GM12878 (cell line): ENCODE measurements around the gene ENPP7. TPM values are rescaled to one million over a fixed set of nuclear protein-coding genes. Genes with fewer than 3 reads are reported as not detected.
A peak's percentile ranks its signal among the peaks of the same experiment; 100 is the strongest.

Experiments
- ATAC-seq: fragments of 200-7000 bp; cut with Tn5 transposase; 3 replicates; pipeline ENCODE4 v1.9.1; 2020; ENCODE audit warnings: mild to moderate bottlenecking, moderate library complexity
- BruUV-seq: library from RNA; stranded (reverse); fragments of 400-500 nt; replicated peaks from 2 replicates; lab custom pipeline; 2021; lab: Mats Ljungman, UMichigan
- CTCF ChIA-PET: fragments of 300-600 bp; sonication (Branson Sonifier 250); formaldehyde crosslinking; extraction: SDS; loops from one replicate; lab custom pipeline; 2021; ENCODE audit warnings: inconsistent platforms; lab: Yijun Ruan, JAX
- POLR2A ChIA-PET: fragments of 350-600 bp; formaldehyde crosslinking; extraction: SDS; loops from one replicate; lab custom pipeline; 2021; ENCODE audit warnings: inconsistent platforms; lab: Charles Lee
- RAD21 ChIA-PET: fragments of 300-600 bp; sonication (Branson Sonifier 250); formaldehyde crosslinking; loops from one replicate; lab custom pipeline; 2023; ENCODE audit warnings: antibody characterized with exemption; ENCODE audit not compliant: unreplicated experiment; lab: Charles Lee
- SMC1A ChIA-PET: fragments of 300-600 bp; sonication (Branson Sonifier 250); formaldehyde crosslinking; loops from one replicate; lab custom pipeline; 2023; ENCODE audit not compliant: unreplicated experiment, uncharacterized antibody; lab: Charles Lee
- DNase-seq: peaks from one replicate; pipeline ENCODE4 v3.0.0-alpha.2; 2011; ENCODE audit warnings: low read depth, low spot score
- FAIRE-seq: peaks from 3 replicates; lab custom pipeline; 2011; peaks lifted over from hg19 to GRCh38; lab: Jason Lieb, UNC
- H2AFZ ChIP-seq: 2 replicates; pipeline ENCODE4 v1.6.0; 2011; ENCODE audit warnings: low read depth, low read length, control low read depth; ENCODE audit not compliant: control insufficient read depth
- H3K27ac ChIP-seq: 2 replicates; pipeline ENCODE4 v1.5.1; 2011; ENCODE audit warnings: control low read depth; ENCODE audit not compliant: control insufficient read depth, insufficient read depth
- H3K27me3 ChIP-seq, 2 experiments: replicated peaks in 1 of 2; 2 replicates each; pipeline versions ENCODE4 v1.6.0 to v1.6.1; 2011; ENCODE audit warnings: low read length in 1 of 2; ENCODE audit not compliant: control insufficient read depth in 2 of 2, insufficient read depth in 2 of 2
- H3K36me3 ChIP-seq, 2 experiments: 2 replicates each; pipeline ENCODE4 v1.5.1; 2011; ENCODE audit warnings: low read length in 1 of 2; ENCODE audit not compliant: control insufficient read depth in 2 of 2, insufficient read depth in 2 of 2
- H3K4me1 ChIP-seq: 2 replicates; pipeline ENCODE4 v1.6.1; 2011; ENCODE audit warnings: mild to moderate bottlenecking, low read length, moderate library complexity, mixed read lengths; ENCODE audit not compliant: control insufficient read depth, insufficient read depth
- H3K4me2 ChIP-seq: 2 replicates; pipeline ENCODE4 v1.6.0; 2011; ENCODE audit warnings: control low read depth; ENCODE audit not compliant: control insufficient read depth, insufficient read depth
- H3K4me3 ChIP-seq: fragments of 200-600 bp; sonication (generic); 2 replicates; pipeline ENCODE4 v1.5.1; 2016
- H3K79me2 ChIP-seq: 2 replicates; pipeline ENCODE4 v1.6.0; 2011; ENCODE audit warnings: low read length; ENCODE audit not compliant: control insufficient read depth, insufficient read depth
- H3K9ac ChIP-seq: 2 replicates; pipeline ENCODE4 v1.8.0; 2011; ENCODE audit warnings: low read length, control low read depth, mixed read lengths; ENCODE audit not compliant: control insufficient read depth, insufficient read depth
- H3K9me3 ChIP-seq: replicated peaks from 3 replicates; pipeline ENCODE4 v1.5.1; 2011; ENCODE audit warnings: mild to moderate bottlenecking, low read length; ENCODE audit not compliant: control insufficient read depth, insufficient read depth
- H4K20me1 ChIP-seq: 2 replicates; pipeline ENCODE4 v1.6.0; 2011; ENCODE audit not compliant: control insufficient read depth, insufficient read depth
- BCL11A ChIP-seq: IDR thresholded peaks from 2 replicates; pipeline ENCODE4 v1.6.1; 2011; ENCODE audit warnings: low read depth, low read length
- HDAC2 ChIP-seq: fragments of 200-600 bp; sonication (generic); IDR thresholded peaks from 2 replicates; pipeline ENCODE4 v1.6.1; 2017
- HSF1 ChIP-seq: fragments of 150-350 bp; IDR thresholded peaks from 2 replicates; pipeline ENCODE4 v1.6.1; 2014; ENCODE audit warnings: mild to moderate bottlenecking, low read depth, low read length
- JUND ChIP-seq: IDR thresholded peaks from 2 replicates; pipeline ENCODE4 v1.6.1; 2012; ENCODE audit warnings: low read depth, mild to moderate bottlenecking, low read length, improper control_type of control experiment, moderate library complexity
- MLLT1 ChIP-seq: fragments of 450-650 bp; IDR thresholded peaks from 2 replicates; pipeline ENCODE4 v1.6.1; 2016; ENCODE audit warnings: mild to moderate bottlenecking
- MYB ChIP-seq: fragments of 150-350 bp; IDR thresholded peaks from 2 replicates; pipeline ENCODE4 v1.6.1; 2014; ENCODE audit warnings: mild to moderate bottlenecking, low read depth, low read length, borderline replicate concordance
- NFYA ChIP-seq: IDR thresholded peaks from 2 replicates; pipeline ENCODE4 v1.6.1; 2011; ENCODE audit warnings: low read depth, mild to moderate bottlenecking, low read length, improper control_type of control experiment, borderline replicate concordance
- TAF1 ChIP-seq: IDR thresholded peaks from 2 replicates; pipeline ENCODE4 v1.6.1; 2011; ENCODE audit warnings: mild to moderate bottlenecking, low read depth, low read length, borderline replicate concordance
- ZSCAN29 ChIP-seq: fragments of 450-650 bp; IDR thresholded peaks from 2 replicates; pipeline ENCODE4 v1.6.1; 2017; ENCODE audit warnings: mild to moderate bottlenecking, moderate library complexity
- WGBS: methylation state at CpG from one replicate; pipeline ENCODE4 v1.1.6; 2016; ENCODE audit warnings: low lambda C conversion rate; ENCODE audit not compliant: insufficient replicate concordance, insufficient coverage; ENCODE audit errors: missing lambda C conversion rate; 5-methylcytosine and 5-hydroxymethylcytosine counted together
- in situ Hi-C: fragments of 300-500 bp; cut with MboI; formaldehyde crosslinking; loops from 9 replicates; pipeline ENCODE4 v1.14.3; 2018; ENCODE audit warnings: mixed read lengths
- intact Hi-C: fragments of 100-400 bp; cut with micrococcal nuclease; formaldehyde crosslinking; loops from one replicate; pipeline ENCODE4 v1.14.2; 2022; ENCODE audit not compliant: unreplicated experiment
- polyA plus RNA-seq, 11 experiments: library from polyadenylated mRNA; depleted of rRNA in 4 of 11; unstranded in 6 of 11; stranded (reverse) in 5 of 11; fragments of >200 nt; fragmentation: Nextera tagmentation in 4 of 11; fragmentation: Illumina TruSeq in 1 of 11; extraction: Ambion mirVana in 4 of 11; extraction: Trizol in 1 of 11; gene quantifications; 1 replicate in 1 of 11; 2 replicates in 10 of 11; pipeline versions ENCODE4 v1.2.1 to v1.2.3, GENCODE V29; 2011 to 2016; ENCODE audit warnings: inconsistent platforms in 2 of 11, missing spikeins in 2 of 11, low read depth in 1 of 11
- total RNA-seq, 4 experiments: library from RNA; depleted of rRNA in 3 of 4; stranded (reverse); fragments of >200 nt in 3 of 4; fragmentation: Illumina TruSeq in 1 of 4; extraction: Trizol in 1 of 4; gene quantifications; 2 replicates each; pipeline versions ENCODE4 v1.2.1 to v1.2.3, GENCODE V29; 2013 to 2021

ENPP7 gene
- total and polyA plus RNA-seq, 10 of the 15 experiments (the other 5 are each of a cell fraction or from before 2014, with no cell fraction given): 0.04 to 0.41 (median 0.18) TPM; not detected in 1

GRCh38 chr17:79781012-79781650, 50.4 kb downstream of the ENPP7 start:
- no peaks in the 10 kb centered on the region for H4K20me1 ChIP-seq
- peaks cover 5 to 8% of the 10 kb centered on the region in 2 experiments; a peak in 3 of 4 replicates for H3K27me3 ChIP-seq
- intact Hi-C loops (no loop called here), in situ Hi-C loops (no loop called here)
- FAIRE-seq (no peak), DNase-seq (no peak), ATAC-seq (no peak)
- POLR2A ChIA-PET: no interaction called here
- peaks cover 11% of the 10 kb centered on the region for H3K4me1 ChIP-seq
- RAD21 ChIA-PET: no interaction called here
- H3K9me3 ChIP-seq: no peaks in the 10 kb centered on the region
- H3K9ac ChIP-seq: no peak overlapping the region
- CTCF ChIA-PET: interaction anchor here (0.6 kb wide), 1 partner anchor 35 kb away, joined by 4 read pairs; no protein-coding TSS in a partner anchor
- no peaks in the 10 kb centered on the region for H3K79me2 ChIP-seq
- no peak overlapping the region for H3K4me3 ChIP-seq
- TF ChIP-seq HSF1: no peak
- no peak for TF ChIP-seq HDAC2
- no peak for TF ChIP-seq MLLT1
- no peak for TF ChIP-seq NFYA
- no peak for TF ChIP-seq TAF1
- TF ChIP-seq MYB: no peak
- TF ChIP-seq BCL11A: no peak
- TF ChIP-seq JUND: no peak
- TF ChIP-seq ZSCAN29: no peak
- no peak overlapping the region for H3K27ac ChIP-seq
- peak overlapping the region; percentile 22; the same call in 1 of the 2 replicates for H3K4me2 ChIP-seq
- BruUV-seq: no TSS peak
- no peak overlapping the region for H2AFZ ChIP-seq
- SMC1A ChIA-PET: interaction anchor here (1.5 kb wide), 1 partner anchor 14 kb away, joined by 3 read pairs; no protein-coding TSS in a partner anchor
- no peaks in the 10 kb centered on the region for H3K36me3 ChIP-seq
- 44% methylated on average over 12 of the region's 12 CpGs for whole genome bisulfite sequencing
